COLO668 (cell line): ENCODE data around the gene CFAP100.
A peak's percentile ranks its signal among the peaks of the same experiment; 100 is the strongest.

ENCODE experiments used
- DNase-seq: peaks from one replicate; lab custom pipeline; 2025; ENCODE audit not compliant: unreplicated experiment; lab: John Stamatoyannopoulos, UW

CFAP100 gene

GRCh38 chr3:126356373-126357264, 38.1 kb upstream of the CFAP100 start:
- DNase-seq = peak; percentile 16

GRCh38 chr3:126357295-126358037, 37.2 kb upstream of the CFAP100 start, which contains the start of gene KLF15:
KLF15 (minus strand) TSS chr3:126357408; CDS start chr3:126352922, 4,486 bp downstream.
- DNase-seq = peak; percentile 83

- DNase-seq = peak; percentile 16
Measured at GRCh38 chr3:126358038-126358815, 36.5 kb upstream of the CFAP100 start.

- no peak for DNase-seq
Measured at GRCh38 chr3:126358816-126359181, 35.9 kb upstream of the CFAP100 start.

GRCh38 chr3:126360046-126360713, 34.5 kb upstream of the CFAP100 start:
- no peak for DNase-seq

GRCh38 chr3:126360714-126361060, 34.0 kb upstream of the CFAP100 start:
- DNase-seq = no peak

- DNase-seq = no peak
Measured at GRCh38 chr3:126361211-126361610, 33.5 kb upstream of the CFAP100 start.

- no peak for DNase-seq
Measured at GRCh38 chr3:126364130-126364695, 30.5 kb upstream of the CFAP100 start.

- DNase-seq = no peak
Measured at GRCh38 chr3:126364731-126365301, 29.9 kb upstream of the CFAP100 start.

- DNase-seq = no peak
Measured at GRCh38 chr3:126365351-126366277, 29.1 kb upstream of the CFAP100 start.

GRCh38 chr3:126367316-126367805, 27.3 kb upstream of the CFAP100 start:
- DNase-seq = no peak

GRCh38 chr3:126369490-126369889, 25.2 kb upstream of the CFAP100 start:
- DNase-seq = no peak

- no peak for DNase-seq
Measured at GRCh38 chr3:126370055-126370454, 24.7 kb upstream of the CFAP100 start.

GRCh38 chr3:126370606-126371005, 24.1 kb upstream of the CFAP100 start:
- DNase-seq = no peak

GRCh38 chr3:126371096-126371705, 23.5 kb upstream of the CFAP100 start:
- no peak for DNase-seq

GRCh38 chr3:126372413-126373145, 22.1 kb upstream of the CFAP100 start:
- DNase-seq = no peak

- no peak for DNase-seq
Measured at GRCh38 chr3:126373146-126373613, 21.5 kb upstream of the CFAP100 start.
